Measurements from ENCODE around the gene NFYC. TPM values are rescaled to one million over a fixed set of nuclear protein-coding genes. Genes with fewer than 3 reads are reported as not detected.

NFYC gene
- total RNA-seq, 2 donors from 2014 or later: 43.6 to 59.0 TPM

DNA sequence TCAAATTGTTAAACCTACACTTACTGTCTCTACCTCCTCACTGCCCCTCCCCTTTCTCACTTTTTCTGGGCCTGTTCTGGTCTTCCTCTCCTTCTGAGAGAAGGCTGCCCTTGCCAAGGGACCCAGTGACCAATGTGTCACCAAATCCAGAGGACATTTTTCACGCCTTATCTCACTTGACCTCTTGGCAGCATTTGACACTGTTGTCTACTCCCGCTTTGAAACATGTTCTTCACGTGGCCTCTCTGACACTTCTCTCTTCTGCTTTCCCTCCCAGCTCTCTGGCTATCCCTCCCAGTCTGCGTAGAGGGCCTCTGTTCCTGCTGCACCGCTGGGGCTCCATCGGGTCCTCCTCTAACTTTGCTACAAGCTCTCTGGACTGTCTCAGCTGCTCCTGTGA, 117.4 kb downstream of the NFYC start:
- WGBS, 2 experiments (ENCODE audit: insufficient coverage in 1 of 2, insufficient read length in 1 of 2): 90 to 91% methylated on average over 6 of the region's 6 CpGs
- no peaks in the 10 kb centered on the region for H3K4me1 ChIP-seq (ENCODE audit: control insufficient read depth, insufficient read depth, low read length)
- Mint-ChIP-seq H3K9me3 (no peaks in the 10 kb centered on the region), H3K4me3 (no peak overlapping the region), H3K4me1 (peaks cover 4% of the 10 kb centered on the region), H3K36me3 (ENCODE audit: low read depth) (no peaks in the 10 kb centered on the region), H3K27me3 (ENCODE audit: insufficient read depth) (peaks cover 13% of the 10 kb centered on the region), H3K27ac (no peak overlapping the region)
- no peaks in the 10 kb centered on the region for H3K27me3 ChIP-seq (ENCODE audit: control insufficient read depth, insufficient read depth, low read length, poor library complexity, severe bottlenecking)
- H3K36me3 ChIP-seq (ENCODE audit: control insufficient read depth, insufficient read depth, low read length): no peaks in the 10 kb centered on the region
- no peak overlapping the region for H3K4me3 ChIP-seq (ENCODE audit: low read length)
- TF ChIP-seq, protein P1, sequence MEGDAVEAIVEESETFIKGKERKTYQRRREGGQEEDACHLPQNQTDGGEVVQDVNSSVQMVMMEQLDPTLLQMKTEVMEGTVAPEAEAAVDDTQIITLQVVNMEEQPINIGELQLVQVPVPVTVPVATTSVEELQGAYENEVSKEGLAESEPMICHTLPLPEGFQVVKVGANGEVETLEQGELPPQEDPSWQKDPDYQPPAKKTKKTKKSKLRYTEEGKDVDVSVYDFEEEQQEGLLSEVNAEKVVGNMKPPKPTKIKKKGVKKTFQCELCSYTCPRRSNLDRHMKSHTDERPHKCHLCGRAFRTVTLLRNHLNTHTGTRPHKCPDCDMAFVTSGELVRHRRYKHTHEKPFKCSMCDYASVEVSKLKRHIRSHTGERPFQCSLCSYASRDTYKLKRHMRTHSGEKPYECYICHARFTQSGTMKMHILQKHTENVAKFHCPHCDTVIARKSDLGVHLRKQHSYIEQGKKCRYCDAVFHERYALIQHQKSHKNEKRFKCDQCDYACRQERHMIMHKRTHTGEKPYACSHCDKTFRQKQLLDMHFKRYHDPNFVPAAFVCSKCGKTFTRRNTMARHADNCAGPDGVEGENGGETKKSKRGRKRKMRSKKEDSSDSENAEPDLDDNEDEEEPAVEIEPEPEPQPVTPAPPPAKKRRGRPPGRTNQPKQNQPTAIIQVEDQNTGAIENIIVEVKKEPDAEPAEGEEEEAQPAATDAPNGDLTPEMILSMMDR (conservative IDR thresholded peaks at IDR 0.05): no peak
- no peak overlapping the region for H3K27ac ChIP-seq (ENCODE audit: low read depth, low read length)
- no peak for DNase-seq
- no peak overlapping the region for H3K9ac ChIP-seq (ENCODE audit: extremely low read depth, low read length, poor library complexity, severe bottlenecking)
- H3K9me3 ChIP-seq (ENCODE audit: control insufficient read depth, low read length): no peaks in the 10 kb centered on the region

DNA sequence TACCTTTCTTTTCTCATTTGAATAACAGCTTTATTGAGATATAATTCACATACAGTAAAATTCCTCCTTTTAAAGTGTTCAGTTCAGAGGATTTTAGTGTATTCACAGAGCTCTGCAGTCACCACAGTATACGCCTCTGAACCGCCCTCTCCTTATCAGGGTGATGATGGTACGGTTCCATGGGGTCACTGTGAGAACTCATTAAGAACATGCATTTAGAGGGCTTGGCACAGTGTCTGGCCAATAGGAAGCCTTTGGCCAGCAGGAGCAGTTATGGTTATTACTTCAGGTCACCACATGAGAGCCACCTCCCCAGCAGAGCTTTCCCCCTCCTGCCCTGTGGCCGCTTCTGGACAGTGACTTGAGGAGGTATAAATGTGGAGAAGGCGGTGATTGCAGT, 119.4 kb downstream of the NFYC start:
- H3K9me3 ChIP-seq (ENCODE audit: control insufficient read depth, low read length): no peaks in the 10 kb centered on the region

DNA sequence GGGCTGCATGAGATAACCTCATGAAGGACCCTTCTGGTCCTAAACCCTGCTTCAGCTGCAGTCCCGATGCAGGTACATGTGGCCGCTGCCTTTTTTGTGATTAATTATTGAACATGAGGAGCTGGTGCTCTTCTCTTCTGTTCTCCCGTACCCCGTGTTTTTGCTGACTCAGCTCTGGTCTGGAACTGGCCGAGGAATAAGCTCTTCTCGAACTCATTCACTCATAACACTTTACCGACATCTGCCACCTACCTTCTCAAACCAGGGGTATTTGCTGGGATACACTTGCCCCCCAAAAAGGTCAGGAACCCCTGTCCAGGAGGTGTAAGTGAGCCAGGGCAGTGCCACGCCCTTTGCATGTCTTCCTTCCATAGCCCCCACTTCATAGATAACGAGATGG, 123.9 kb downstream of the NFYC start:
- no peaks in the 10 kb centered on the region for H3K4me1 ChIP-seq (ENCODE audit: control insufficient read depth, insufficient read depth, low read length)
- Mint-ChIP-seq H3K27me3 (ENCODE audit: insufficient read depth) (peaks cover 55% of the 10 kb centered on the region), H3K4me1 (peaks cover under 1% of the 10 kb centered on the region), H3K36me3 (ENCODE audit: low read depth) (no peaks in the 10 kb centered on the region), H3K27ac (no peak overlapping the region), H3K9me3 (no peaks in the 10 kb centered on the region), H3K4me3 (no peak overlapping the region)
- no peak overlapping the region for H3K27ac ChIP-seq (ENCODE audit: low read depth, low read length)
- H3K4me3 ChIP-seq (ENCODE audit: low read length): no peak overlapping the region
- 86 to 90% methylated on average over 8 to 9 of the region's 9 CpGs for WGBS, 2 experiments (ENCODE audit: insufficient coverage in 1 of 2, insufficient read length in 1 of 2)
- TF ChIP-seq, protein P1 (conservative IDR thresholded peaks at IDR 0.05): no peak
- no peaks in the 10 kb centered on the region for H3K9me3 ChIP-seq (ENCODE audit: control insufficient read depth, low read length)
- no peak for DNase-seq
- H3K9ac ChIP-seq (ENCODE audit: extremely low read depth, low read length, poor library complexity, severe bottlenecking): no peak overlapping the region
- no peaks in the 10 kb centered on the region for H3K36me3 ChIP-seq (ENCODE audit: control insufficient read depth, insufficient read depth, low read length)
- peaks cover 31% of the 10 kb centered on the region for H3K27me3 ChIP-seq (ENCODE audit: control insufficient read depth, insufficient read depth, low read length, poor library complexity, severe bottlenecking)

More for the DNA sequence above, 119.4 kb downstream of the NFYC start:
- WGBS, 2 experiments (ENCODE audit: insufficient coverage in 1 of 2, insufficient read length in 1 of 2): 90 to 100% methylated on average over 1 to 5 of the region's 5 CpGs
- DNase-seq: no peak
- Histone ChIP-seq H3K27ac (ENCODE audit: low read depth, low read length) (no peak overlapping the region), H3K36me3 (ENCODE audit: control insufficient read depth, insufficient read depth, low read length) (no peaks in the 10 kb centered on the region), H3K27me3 (ENCODE audit: control insufficient read depth, insufficient read depth, low read length, poor library complexity, severe bottlenecking) (peaks cover 4% of the 10 kb centered on the region), H3K9ac (ENCODE audit: extremely low read depth, low read length, poor library complexity, severe bottlenecking) (no peak overlapping the region), H3K4me1 (ENCODE audit: control insufficient read depth, insufficient read depth, low read length) (no peaks in the 10 kb centered on the region), H3K4me3 (ENCODE audit: low read length) (no peak overlapping the region)
- Mint-ChIP-seq H3K4me1 (no peaks in the 10 kb centered on the region), H3K4me3 (no peak overlapping the region), H3K9me3 (no peaks in the 10 kb centered on the region), H3K27me3 (ENCODE audit: insufficient read depth) (peaks cover 22% of the 10 kb centered on the region), H3K27ac (no peak overlapping the region), H3K36me3 (ENCODE audit: low read depth) (no peaks in the 10 kb centered on the region)
- TF ChIP-seq, protein P1 (conservative IDR thresholded peaks at IDR 0.05): no peak
